CD4-positive, alpha-beta T cell treated with Interferon alpha-2 for 1 hour (primary cell): Measurements from ENCODE around the gene CHD5.
"Not testable (repeated sequence)": the region's sequence is repeated elsewhere in the genome, so short reads cannot be mapped to it uniquely, and the experiment has no call there.

ENCODE experiments used
- DNase-seq, 2 donors: peaks; one replicate each; pipeline ENCODE4 v3.0.0-alpha.2; 2020 to 2022

CHD5 gene

DNA sequence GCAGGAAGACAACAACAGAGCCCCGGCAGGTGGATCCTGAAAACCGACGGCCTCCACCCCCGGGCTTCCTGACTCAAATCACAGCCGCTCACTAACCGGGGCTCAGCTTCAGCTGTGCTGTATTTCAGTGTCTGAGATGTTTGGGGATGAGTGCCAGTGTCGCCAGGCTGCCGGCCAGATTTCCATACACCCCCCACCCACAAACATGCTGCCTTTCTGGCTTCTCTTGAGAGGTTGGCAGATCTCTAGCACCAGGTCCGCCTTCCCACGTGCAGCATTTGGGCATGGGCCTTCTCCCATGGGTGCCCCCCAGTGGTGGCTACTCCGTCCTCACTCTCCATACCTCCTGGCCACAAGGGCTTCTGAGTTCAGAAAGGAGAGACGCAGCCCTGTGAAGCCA is 99.7 kb downstream of the CHD5 start:
- DNase-seq: no peak

DNA sequence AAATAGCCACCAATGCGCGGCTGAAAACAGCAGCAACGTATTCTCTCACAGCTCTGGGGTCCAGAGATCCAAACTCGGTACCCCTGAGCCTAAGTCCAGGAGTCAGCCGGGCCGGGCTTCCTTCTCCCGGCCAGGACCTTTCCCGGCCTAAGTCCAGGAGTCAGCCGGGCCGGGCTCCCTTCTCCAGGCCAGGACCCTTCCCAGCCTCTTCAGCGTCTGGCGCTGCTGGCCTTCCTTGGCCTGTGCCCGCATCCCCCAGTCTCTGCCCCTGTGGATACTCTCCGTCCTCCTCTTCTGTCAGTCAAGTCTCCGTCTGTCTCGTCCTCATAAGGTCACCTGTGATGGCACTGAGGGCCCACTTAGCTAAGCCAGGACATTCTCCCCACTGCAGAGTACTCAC is 102.2 kb downstream of the CHD5 start:
- DNase-seq: no peak

DNA sequence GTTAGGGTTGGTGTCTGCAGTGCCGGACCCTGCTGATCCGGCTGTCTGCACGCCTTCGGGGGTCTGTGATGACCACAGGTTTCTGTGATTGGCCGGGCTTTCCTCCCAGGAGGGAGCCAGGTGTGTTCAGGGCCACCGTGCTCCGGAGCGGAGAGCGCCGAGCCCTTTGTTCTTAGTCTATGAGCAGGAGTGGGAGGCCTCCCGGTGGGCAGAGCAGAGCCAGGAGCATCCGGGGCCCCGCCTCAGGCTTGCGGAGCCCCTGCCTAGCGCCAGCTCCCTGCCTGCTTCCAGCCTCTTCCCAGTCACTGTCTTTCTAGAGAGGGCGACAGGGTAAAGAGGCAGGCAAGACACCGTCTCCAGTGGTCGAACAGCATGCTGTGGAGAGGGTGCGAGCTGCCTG is 102.6 kb downstream of the CHD5 start:
- no peak for DNase-seq

GRCh38 chr1:6077061-6077460 is 103.1 kb downstream of the CHD5 start:
- not testable (repeated sequence) for DNase-seq

DNA sequence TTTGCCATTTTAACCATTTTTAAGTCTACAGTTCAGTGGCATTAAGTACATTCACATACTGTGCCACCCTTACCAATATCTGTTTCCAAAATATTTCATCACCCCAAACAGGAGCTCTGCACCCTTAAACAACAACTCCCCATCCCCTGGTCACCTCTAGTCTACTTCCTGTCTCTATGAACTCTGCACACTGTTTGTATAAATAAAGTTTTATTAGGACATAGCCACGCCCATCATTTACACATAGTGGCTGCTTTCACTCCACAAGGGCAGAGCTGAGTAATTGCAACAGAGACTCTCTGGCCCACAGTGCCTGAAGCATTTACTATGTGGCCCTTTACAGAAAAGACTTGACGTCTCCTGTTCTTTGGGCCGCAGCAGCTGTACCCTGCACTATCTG is 104.4 kb downstream of the CHD5 start:
- no peak for DNase-seq

DNA sequence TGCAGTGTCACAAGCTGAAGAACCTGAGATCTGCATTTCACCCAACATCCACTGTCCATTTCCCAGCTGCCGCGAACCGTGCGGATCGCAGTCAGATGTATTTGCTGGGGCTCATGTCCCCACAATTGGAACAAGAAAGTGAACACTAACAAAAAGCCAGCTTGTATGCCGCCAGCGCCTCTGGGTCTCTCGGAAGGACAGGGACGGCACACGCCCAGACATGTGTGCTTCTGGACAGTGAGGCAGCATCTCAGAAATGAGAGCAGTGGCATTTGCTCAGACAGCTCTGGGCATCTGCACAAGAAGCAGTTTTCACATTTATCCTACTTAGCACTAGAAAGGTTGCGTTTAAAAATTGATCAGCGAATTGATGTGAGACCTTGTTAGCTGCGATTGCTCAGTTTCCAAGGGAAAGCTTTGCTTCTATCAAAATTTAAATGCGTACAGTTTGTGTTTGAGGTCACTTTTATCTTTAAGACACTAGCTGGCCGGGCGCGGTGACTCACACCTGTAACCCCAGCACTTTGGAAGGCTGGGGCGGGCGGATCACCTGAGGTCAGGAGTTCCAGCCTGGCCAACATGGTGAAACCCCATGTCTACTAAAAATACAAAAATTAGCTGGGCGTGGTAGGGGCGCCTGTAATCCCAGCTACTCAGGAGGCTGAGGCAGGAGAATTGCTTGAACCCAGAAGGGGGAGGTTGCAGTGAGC is 105.8 kb downstream of the CHD5 start:
- DNase-seq: no peak

GRCh38 chr1:6073480-6074053 is 106.6 kb downstream of the CHD5 start:
- no peak for DNase-seq

DNA sequence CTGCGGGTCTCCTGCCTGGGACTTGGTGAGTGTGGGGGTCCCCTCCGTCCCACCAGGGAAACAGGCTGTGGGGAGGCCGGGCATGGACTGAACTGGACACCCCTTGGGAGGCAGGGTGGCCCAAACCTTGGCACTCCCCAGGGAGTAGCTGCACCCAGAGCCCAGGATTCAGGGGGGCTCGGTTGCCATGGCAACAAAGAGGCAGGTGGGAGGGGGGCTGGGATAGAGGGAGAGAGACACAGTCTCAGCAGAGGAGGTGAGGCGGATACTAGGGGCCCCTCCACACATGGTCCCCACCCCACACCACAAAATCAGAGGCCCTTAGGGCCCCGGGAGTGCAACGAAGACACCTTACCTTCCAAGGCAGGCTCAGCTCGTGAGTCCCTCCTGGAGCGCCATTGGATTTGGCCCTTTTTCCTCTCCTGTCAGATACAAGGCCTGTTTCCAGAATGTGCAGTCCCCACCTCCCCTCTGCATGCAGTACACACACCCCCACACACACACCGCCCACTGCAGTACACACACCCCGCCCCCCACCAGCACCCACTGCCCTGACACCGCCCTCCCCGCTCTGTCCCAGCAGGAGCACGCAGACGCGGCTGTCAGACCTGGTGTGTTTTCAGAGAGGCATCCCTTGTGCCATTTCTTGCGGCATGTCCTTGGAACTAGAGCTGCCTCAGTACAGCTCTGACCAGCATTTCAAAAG is 107.2 kb downstream of the CHD5 start:
- no peak for DNase-seq

DNA sequence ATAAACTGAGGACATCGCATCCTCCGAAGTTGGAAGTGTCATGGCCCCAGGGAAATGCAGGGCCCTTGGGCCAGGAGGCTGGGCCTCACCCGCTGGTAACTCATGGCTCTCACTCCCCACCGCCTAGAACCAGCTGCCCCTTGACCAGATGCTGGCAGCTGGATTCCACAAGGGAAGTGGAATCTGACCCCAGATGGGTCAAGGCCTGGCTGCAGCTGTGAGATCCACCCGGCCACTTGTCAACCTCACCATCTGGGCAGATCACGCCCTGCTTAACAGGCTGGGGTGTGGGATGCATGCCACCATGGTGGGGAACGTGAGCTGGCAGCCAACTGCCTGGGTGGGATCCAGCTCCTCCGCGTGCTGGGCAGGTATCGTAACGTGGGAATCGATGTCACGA is 108.9 kb downstream of the CHD5 start:
- no peak for DNase-seq

GRCh38 chr1:6070450-6070974 is 109.6 kb downstream of the CHD5 start:
- no peak for DNase-seq

DNA sequence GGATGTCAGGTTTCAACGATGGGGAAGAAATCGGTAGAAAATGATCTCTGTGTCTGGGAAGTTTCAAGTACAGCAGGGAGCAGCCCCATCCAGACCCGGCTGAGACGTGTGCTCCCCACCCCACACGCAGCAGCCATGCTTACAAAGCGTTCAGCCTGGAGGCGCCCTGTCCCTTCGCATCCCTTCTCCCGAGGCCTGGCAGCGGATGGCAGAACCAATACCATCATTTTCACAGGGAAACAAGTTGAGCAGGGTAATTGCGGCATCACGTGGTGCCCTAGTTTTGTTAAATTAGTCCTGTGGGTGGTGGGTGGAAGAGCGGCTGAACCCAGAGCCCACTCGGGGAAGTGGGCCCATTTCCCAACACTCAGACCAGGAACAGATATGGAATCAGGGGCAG is 110.5 kb downstream of the CHD5 start:
- no peak for DNase-seq

- no peak for DNase-seq
Measured at GRCh38 chr1:6068932-6069331, 111.2 kb downstream of the CHD5 start.

DNA sequence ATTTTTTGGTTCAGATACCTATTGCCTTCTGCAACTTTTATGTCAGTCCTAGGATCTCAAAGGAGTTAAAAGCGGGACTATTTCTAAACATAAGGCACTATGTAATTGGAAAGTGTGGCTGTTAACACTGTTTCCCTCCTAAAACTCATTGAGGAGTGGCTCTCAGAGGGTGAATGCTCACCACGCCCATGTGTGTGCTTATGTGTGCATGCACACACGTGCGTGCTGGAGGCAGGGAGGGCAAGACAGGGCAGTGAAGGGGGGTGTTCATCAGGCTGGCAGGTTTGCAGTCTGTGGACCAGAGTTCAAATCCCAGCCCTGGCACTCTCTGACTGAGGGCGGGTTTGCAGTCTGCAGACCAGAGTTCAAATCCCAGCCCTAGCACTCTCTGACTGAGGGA is 112.0 kb downstream of the CHD5 start:
- DNase-seq: no peak

DNA sequence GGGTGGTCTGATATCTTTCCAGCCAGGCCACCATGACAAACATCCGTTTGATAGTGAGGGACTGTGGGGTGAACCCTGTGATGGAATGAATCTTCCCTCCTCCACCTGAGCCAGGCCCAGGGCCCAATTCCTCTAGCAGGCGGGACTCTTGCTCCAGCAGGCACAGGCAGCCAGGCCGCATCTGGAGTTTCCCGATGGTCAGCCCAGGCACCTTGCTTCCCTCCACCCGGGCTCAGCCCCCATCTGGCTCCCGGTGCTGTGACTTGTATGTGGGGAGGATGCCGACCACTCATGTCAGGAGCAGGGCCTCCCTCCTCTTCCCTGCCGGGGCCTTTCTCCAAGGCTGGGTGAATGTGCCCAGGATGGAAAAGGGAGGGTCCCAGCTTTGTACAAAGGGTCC is 113.4 kb downstream of the CHD5 start:
- no peak for DNase-seq

- no peak for DNase-seq
Measured at GRCh38 chr1:6065093-6065858, 114.8 kb downstream of the CHD5 start.

GRCh38 chr1:6063532-6064053 is 116.5 kb downstream of the CHD5 start:
- not testable (repeated sequence) for DNase-seq

- no peak for DNase-seq
Measured at GRCh38 chr1:6062670-6063069, 117.5 kb downstream of the CHD5 start.

DNA sequence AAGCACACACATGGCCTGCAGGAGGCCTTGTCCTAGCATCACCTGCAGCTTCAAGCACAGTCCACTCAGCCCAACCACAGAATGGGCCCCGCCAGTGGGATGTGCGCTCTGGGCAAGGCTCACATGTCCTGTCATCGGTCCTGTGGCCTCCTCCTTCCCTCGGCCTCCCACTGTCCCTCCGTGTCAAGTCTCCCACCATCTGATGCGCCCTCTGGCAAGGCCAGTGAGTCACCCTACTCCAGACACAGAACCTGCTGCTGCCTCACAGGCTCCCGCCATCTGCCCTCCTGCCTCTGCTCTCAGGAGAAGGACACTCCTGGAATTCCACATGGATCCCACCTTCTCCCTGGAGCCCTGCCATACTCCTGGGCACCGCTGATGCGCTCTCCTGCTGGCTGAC is 120.3 kb downstream of the CHD5 start:
- DNase-seq: no peak

DNA sequence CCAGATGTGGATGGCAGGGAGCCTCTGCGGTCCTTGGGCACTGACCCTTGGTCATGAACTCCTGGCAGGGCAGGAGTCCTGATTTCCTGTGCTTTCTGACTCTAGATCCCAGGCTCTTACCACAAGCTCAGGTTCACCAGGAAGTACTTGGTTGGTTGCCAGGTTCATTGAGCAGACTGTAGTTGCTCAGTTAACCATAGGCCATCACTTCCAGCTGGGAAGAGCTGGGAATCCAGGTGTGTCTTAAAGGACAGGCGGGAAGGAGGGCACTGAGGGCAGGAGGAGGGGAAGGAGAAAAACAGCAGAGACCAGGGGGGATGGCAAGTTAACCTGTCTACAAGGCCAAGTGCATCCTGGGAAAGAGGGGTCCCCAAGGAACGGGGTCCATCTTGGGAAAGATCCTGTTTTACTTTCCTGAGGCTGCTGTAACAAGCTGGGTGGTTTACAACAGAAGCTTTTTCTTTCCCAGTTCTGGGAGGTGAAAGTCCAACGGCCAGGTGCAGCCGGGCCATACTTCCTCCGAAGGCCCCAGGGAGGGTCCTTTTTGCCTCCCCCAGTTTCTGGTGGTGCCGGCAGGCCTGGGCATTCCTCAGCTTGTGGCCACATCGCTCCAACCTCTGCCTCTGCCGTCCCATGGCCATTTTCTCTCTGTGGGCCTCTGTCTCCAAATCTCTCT is 122.8 kb downstream of the CHD5 start:
- no peak for DNase-seq

- no peak for DNase-seq
Measured at GRCh38 chr1:6056572-6056948, 123.6 kb downstream of the CHD5 start.

- DNase-seq: no peak
Measured at GRCh38 chr1:6054596-6054995, 125.5 kb downstream of the CHD5 start.

DNA sequence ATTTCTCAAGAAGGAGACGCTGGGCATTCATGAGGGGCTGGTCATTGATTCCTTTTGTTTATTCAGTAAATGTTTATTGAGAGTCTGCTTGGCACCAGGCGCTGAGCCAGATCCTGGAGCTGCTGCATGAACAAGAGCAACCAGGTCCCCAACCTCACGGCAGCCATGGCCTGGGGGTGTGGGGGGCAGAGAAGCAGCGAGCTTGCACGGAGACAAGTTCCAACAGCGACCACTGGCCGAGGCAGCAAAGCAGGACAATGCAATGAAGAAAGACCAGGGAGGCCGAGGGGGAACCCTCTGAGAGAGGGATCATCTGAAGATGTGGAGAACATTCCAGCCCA is 126.9 kb downstream of the CHD5 start:
- no peak for DNase-seq
